Measurements from ENCODE around the gene TMF1.

TMF1 gene

GRCh38 chr3:68986496-68987208 is 65.5 kb downstream of the TMF1 start:
- no peak overlapping the region for H3K27ac Mint-ChIP-seq
- H3K4me1 Mint-ChIP-seq = no peaks in the 10 kb centered on the region
- H3K4me3 Mint-ChIP-seq = no peak overlapping the region
- H3K27me3 Mint-ChIP-seq (ENCODE audit: low read depth) = no peaks in the 10 kb centered on the region
- peaks cover 32% of the 10 kb centered on the region for H3K36me3 Mint-ChIP-seq (ENCODE audit: low read depth)
- no peaks in the 10 kb centered on the region for H3K9me3 Mint-ChIP-seq
- no peak for TF ChIP-seq CTCF (IDR thresholded peaks at IDR 0.05; ENCODE audit: unreplicated experiment in 3 of 3)

DNA sequence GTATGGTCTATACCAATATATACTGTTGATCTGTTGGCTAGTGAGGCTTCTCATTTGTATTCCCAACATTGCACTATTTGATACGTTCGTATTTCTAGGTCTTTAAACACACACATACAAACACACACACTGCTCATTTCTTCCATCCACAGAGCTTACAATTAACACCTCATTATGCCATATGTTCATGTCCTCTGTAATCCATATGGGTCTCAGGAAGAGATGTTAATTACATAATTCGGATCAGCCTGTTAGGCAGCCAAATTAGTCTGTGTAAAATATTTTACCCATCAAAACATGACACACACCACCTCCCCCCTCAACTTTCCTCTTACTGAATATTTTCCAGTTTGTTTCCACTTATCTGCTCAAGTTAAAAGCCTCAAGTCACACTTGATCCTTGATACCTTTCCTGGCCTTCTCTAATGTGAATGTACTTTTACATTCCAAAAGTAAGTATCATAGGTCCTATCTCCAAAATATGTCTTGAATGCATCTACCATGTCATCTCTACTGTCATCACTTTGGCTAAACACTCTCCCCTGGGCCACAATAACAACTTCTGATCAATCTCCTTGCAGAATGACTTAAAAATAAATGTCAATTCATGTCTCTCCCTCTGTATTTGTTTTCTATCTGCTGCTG is 66.9 kb downstream of the TMF1 start:
- Mint-ChIP-seq H3K4me3 (no peak overlapping the region), H3K27ac (no peak overlapping the region)

GRCh38 chr3:68984011-68984530 is 68.1 kb downstream of the TMF1 start:
- H3K27me3 Mint-ChIP-seq (ENCODE audit: low read depth) = no peaks in the 10 kb centered on the region
- peaks cover 29% of the 10 kb centered on the region for H3K36me3 Mint-ChIP-seq (ENCODE audit: low read depth)
- no peak overlapping the region for H3K27ac Mint-ChIP-seq
- no peaks in the 10 kb centered on the region for H3K9me3 Mint-ChIP-seq
- no peaks in the 10 kb centered on the region for H3K4me1 Mint-ChIP-seq
- H3K4me3 Mint-ChIP-seq = no peak overlapping the region
- no peak for TF ChIP-seq CTCF (IDR thresholded peaks at IDR 0.05; ENCODE audit: unreplicated experiment in 3 of 3)

More for the DNA sequence above, 66.9 kb downstream of the TMF1 start:
- Mint-ChIP-seq H3K36me3 (ENCODE audit: low read depth) (peaks cover 29% of the 10 kb centered on the region), H3K9me3 (no peaks in the 10 kb centered on the region), H3K4me1 (no peaks in the 10 kb centered on the region), H3K27me3 (ENCODE audit: low read depth) (no peaks in the 10 kb centered on the region)
- TF ChIP-seq CTCF (IDR thresholded peaks at IDR 0.05; ENCODE audit: unreplicated experiment in 3 of 3) = no peak

DNA sequence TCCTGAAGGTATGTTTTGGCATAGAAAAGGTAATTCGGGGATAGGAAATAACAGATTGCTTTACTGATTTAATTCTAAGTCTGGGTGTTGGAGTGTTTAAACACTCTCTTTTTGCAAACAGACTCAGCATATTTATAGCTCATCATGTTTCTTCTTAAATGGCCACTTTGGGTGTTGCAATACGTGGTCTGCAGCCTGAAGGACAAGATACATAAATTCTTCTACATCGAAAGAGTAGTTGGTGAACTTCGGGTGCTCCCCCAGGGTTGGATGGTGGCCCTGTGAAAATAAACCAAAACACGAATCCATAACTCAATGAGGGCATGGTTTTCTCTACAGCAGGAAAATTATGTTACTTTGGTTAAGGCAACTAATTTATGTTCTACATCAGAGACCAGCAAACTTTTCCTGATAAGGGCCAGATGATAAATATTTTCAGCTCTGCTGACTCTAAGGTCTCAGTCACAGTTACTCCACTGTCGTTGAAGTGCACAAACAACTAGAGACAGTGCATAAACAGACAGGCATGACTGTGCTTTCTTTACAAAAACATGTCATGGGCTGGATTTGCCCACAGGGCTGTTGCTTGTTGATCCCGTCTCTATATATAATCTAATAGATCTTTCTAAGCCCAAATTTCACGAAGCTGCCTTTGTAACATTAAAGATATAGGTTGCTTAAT is 74.5 kb downstream of the TMF1 start:
- Mint-ChIP-seq H3K27ac (peak overlapping the region in 1 of 3 experiments; percentile 13), H3K4me1 (no peaks in the 10 kb centered on the region), H3K9me3 (no peaks in the 10 kb centered on the region), H3K27me3 (ENCODE audit: low read depth) (no peaks in the 10 kb centered on the region), H3K36me3 (ENCODE audit: low read depth) (peaks cover 12% of the 10 kb centered on the region), H3K4me3 (no peak overlapping the region)
- TF ChIP-seq CTCF (IDR thresholded peaks at IDR 0.05; ENCODE audit: unreplicated experiment in 3 of 3) = no peak

GRCh38 chr3:68974711-68975110 is 77.4 kb downstream of the TMF1 start:
- Mint-ChIP-seq H3K4me3 (no peak overlapping the region), H3K4me1 (no peaks in the 10 kb centered on the region), H3K9me3 (no peaks in the 10 kb centered on the region), H3K27me3 (ENCODE audit: low read depth) (no peaks in the 10 kb centered on the region), H3K27ac (no peak overlapping the region), H3K36me3 (ENCODE audit: low read depth) (peaks cover 8% of the 10 kb centered on the region)
- no peak for TF ChIP-seq CTCF (IDR thresholded peaks at IDR 0.05; ENCODE audit: unreplicated experiment in 3 of 3)
